ENCODE measurements around the gene HLA-A.

DNA sequence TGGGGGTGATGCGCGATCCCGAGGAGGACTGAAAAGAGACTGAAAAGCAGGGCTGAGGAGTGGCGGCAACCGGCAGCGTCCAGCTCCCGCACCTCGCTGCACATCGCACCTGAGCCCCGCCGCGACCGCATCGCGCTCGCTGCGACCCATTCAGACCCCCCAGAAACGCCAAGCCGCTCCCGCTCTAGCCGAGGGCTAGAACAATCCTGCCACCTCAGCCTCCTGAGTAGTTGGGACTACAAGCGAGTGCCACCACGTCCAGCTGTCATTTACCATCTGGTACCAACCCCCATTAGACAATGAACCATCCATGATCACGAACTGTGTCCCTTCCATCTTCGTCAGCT lies 33.2 kb downstream of the HLA-A start:
- no peak for TF ChIP-seq POLR2A (IDR thresholded peaks at IDR 0.05)
- TF ChIP-seq, protein P1, sequence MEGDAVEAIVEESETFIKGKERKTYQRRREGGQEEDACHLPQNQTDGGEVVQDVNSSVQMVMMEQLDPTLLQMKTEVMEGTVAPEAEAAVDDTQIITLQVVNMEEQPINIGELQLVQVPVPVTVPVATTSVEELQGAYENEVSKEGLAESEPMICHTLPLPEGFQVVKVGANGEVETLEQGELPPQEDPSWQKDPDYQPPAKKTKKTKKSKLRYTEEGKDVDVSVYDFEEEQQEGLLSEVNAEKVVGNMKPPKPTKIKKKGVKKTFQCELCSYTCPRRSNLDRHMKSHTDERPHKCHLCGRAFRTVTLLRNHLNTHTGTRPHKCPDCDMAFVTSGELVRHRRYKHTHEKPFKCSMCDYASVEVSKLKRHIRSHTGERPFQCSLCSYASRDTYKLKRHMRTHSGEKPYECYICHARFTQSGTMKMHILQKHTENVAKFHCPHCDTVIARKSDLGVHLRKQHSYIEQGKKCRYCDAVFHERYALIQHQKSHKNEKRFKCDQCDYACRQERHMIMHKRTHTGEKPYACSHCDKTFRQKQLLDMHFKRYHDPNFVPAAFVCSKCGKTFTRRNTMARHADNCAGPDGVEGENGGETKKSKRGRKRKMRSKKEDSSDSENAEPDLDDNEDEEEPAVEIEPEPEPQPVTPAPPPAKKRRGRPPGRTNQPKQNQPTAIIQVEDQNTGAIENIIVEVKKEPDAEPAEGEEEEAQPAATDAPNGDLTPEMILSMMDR (IDR thresholded peaks at IDR 0.05) = no peak

Data from body of pancreas (tissue), 4 donors.